Thyroid gland (tissue), 4 donors: ENCODE data around the gene RNF123.

Experiments used
- CTCF ChIP-seq, 6 experiments: fragments of 200-600 bp in 3 of 6; fragments of 450-650 bp in 3 of 6; sonication (generic) in 3 of 6; IDR thresholded peaks; one replicate each; pipeline ENCODE4 v1.5.1; 2016 to 2019; ENCODE audit warnings: antibody characterized with exemption in 6 of 6, mild to moderate bottlenecking in 2 of 6, inconsistent platforms in 1 of 6, moderate library complexity in 1 of 6
- POLR2A ChIP-seq, 2 donors: fragments of 450-650 bp; IDR thresholded peaks; one replicate each; pipeline ENCODE4 v1.6.1; 2017; ENCODE audit warnings: antibody characterized with exemption in 2 of 2, mild to moderate bottlenecking in 2 of 2, moderate library complexity in 1 of 2

GRCh38 chr3:49703443-49703927 is 14.1 kb downstream of the RNF123 start:
- no peak for TF ChIP-seq POLR2A (IDR thresholded peaks at IDR 0.05)
- TF ChIP-seq CTCF (IDR thresholded peaks at IDR 0.05) = peak in 5 of 6 experiments; percentile 60 to 79 (median 68)
